Measurements from ENCODE around the gene DARS1. TPM values are rescaled to one million over a fixed set of nuclear protein-coding genes. Genes with fewer than 3 reads are reported as not detected.
"Not testable (repeated sequence)": the region's sequence is repeated elsewhere in the genome, so short reads cannot be mapped to it uniquely, and the experiment has no call there.

Gene DARS1
- total RNA-seq, 4 donors from 2014 or later: 27.1 to 127 (median 62.1) TPM

DNA sequence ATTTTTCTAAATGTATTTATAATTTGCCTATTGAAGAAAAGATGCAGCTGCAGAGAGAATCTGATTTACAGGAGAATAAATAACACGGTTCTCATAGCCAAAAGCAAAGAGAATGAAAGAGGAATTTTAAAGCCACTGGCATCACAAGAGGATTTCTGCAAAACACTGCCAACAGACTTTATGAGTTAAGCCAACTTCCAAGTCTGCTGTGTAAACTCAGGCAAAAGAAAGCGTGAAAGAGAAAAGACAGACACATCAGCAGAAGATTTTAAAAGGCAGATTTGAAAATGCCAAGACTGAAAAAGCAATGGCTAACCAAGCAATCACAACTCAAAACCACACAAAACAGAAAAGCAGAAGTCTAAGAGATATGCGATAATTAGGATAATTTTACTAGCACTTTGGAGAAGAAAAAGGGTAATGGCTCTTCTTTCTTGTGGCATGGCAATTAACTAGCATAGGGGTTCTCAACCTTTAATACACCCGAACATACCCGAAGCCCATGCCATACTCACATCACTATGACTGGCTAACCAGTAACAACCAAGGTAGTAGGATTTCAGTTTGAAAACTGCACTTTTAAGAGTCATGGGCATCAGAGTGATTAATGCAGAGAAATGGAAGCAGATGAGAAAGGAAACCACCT is 4.9 kb downstream of the DARS1 start:
- H3K4me1 ChIP-seq: no peaks in the 10 kb centered on the region
- H3K27ac ChIP-seq: no peak overlapping the region
- no peaks in the 10 kb centered on the region for H3K36me3 ChIP-seq

GRCh38 chr2:135975702-135976101 is 9.7 kb downstream of the DARS1 start:
- TF ChIP-seq POLR2A (IDR thresholded peaks at IDR 0.05): no peak
- TF ChIP-seq, protein P1, sequence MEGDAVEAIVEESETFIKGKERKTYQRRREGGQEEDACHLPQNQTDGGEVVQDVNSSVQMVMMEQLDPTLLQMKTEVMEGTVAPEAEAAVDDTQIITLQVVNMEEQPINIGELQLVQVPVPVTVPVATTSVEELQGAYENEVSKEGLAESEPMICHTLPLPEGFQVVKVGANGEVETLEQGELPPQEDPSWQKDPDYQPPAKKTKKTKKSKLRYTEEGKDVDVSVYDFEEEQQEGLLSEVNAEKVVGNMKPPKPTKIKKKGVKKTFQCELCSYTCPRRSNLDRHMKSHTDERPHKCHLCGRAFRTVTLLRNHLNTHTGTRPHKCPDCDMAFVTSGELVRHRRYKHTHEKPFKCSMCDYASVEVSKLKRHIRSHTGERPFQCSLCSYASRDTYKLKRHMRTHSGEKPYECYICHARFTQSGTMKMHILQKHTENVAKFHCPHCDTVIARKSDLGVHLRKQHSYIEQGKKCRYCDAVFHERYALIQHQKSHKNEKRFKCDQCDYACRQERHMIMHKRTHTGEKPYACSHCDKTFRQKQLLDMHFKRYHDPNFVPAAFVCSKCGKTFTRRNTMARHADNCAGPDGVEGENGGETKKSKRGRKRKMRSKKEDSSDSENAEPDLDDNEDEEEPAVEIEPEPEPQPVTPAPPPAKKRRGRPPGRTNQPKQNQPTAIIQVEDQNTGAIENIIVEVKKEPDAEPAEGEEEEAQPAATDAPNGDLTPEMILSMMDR (IDR thresholded peaks at IDR 0.05): no peak
- Histone ChIP-seq H3K4me1 (no peaks in the 10 kb centered on the region), H3K9me3 (no peaks in the 10 kb centered on the region), H3K27ac (no peak overlapping the region), H3K4me3 (no peak overlapping the region), H3K36me3 (no peaks in the 10 kb centered on the region), H3K27me3 (no peaks in the 10 kb centered on the region)
- intact Hi-C loops (cut with DNase I; ENCODE audit: low total_unique reads): no loop called here
- DNase-seq: no peak

More for the DNA sequence above, 4.9 kb downstream of the DARS1 start:
- intact Hi-C loops (cut with DNase I; ENCODE audit: low total_unique reads): no loop called here
- H3K27me3 ChIP-seq: no peaks in the 10 kb centered on the region
- no peaks in the 10 kb centered on the region for H3K9me3 ChIP-seq
- no peak for DNase-seq
- no peak overlapping the region for H3K4me3 ChIP-seq
- no peak for TF ChIP-seq POLR2A (IDR thresholded peaks at IDR 0.05)
- TF ChIP-seq, protein P1 (IDR thresholded peaks at IDR 0.05): no peak

DNA sequence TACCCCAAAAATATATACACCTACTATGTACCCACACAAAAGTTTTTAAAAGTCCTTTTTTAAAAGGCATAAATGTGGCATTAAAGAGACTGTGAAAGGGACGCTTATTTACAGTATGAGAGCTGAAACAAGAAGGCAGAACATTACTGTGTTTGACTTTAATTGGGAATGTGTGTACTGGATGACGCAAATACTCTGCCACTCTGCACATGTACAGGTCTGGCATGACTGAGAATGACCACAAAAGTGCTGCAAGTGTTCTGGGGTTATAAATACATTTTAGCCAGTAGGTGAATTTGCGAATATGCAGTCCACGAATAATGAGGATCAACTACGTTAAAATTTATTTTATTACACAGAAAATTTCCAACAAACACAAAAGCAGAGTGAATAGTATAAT is 11.4 kb downstream of the DARS1 start:
- H3K27me3 ChIP-seq: no peaks in the 10 kb centered on the region
- TF ChIP-seq, protein P1 (IDR thresholded peaks at IDR 0.05): no peak
- TF ChIP-seq POLR2A (IDR thresholded peaks at IDR 0.05): no peak
- no peak overlapping the region for H3K27ac ChIP-seq
- no peaks in the 10 kb centered on the region for H3K4me1 ChIP-seq
- H3K9me3 ChIP-seq: no peaks in the 10 kb centered on the region
- H3K36me3 ChIP-seq: no peaks in the 10 kb centered on the region
- intact Hi-C loops (cut with DNase I; ENCODE audit: low total_unique reads): no loop called here
- H3K4me3 ChIP-seq: no peak overlapping the region
- no peak for DNase-seq

DNA sequence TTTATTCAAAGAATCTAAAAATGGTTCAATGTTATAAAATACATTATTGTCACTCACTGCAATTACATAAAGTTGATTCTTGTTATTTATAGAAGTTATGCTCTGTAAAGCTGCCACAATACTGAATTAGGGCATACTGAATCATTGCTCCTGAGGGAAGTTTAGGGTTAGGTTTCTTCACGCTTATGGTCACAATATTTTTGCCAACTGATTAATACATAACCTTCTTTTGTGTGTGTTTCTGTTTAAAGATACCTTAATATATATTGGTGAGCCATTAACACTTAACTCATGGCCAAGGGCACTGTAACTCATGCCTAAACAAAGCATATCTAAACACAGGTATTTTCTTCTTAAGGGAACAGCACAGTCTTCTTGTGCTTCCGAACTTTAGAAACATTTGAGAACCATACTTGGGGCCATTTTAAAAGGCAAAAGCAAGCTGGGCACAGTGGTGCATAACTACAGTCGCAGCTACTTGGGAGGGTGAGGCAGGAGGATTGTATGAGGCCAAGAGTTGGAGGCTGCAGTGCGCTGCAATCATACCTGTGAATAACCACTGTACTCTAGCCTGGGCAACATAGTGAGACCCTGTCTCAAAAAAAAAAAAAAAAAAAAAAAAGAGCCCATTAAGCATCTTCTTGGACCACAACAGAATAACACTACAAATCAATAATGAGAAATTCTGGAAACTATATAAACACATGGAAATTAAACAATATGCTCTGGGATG is 15.6 kb downstream of the DARS1 start:
- H3K4me3 ChIP-seq: no peak overlapping the region
- intact Hi-C loops (cut with DNase I; ENCODE audit: low total_unique reads): no loop called here
- no peaks in the 10 kb centered on the region for H3K36me3 ChIP-seq
- H3K27ac ChIP-seq: no peak overlapping the region
- H3K9me3 ChIP-seq: no peaks in the 10 kb centered on the region
- H3K27me3 ChIP-seq: no peaks in the 10 kb centered on the region
- TF ChIP-seq, protein P1 (IDR thresholded peaks at IDR 0.05): no peak
- TF ChIP-seq POLR2A (IDR thresholded peaks at IDR 0.05): no peak
- DNase-seq: no peak
- no peaks in the 10 kb centered on the region for H3K4me1 ChIP-seq

DNA sequence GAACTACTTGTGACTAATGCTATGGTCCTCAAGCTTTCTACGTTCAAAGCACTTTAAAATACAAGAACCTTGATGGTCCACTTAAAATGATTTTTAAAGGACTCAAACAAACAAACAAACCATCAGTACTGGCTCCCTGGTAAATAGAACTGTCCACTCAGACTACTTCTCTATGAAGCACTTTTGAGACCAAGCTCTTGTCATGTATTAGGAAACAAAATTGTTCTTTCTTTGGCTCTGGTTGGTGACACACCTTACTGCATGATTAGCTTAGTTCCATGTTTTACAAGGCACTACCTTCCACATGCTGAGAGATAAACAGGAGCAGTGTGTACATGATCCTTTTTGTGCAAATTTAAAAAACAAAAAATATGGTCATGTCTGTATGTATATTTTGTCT is 19.7 kb downstream of the DARS1 start:
- Histone ChIP-seq H3K4me3 (no peak overlapping the region), H3K27ac (no peak overlapping the region)

DNA sequence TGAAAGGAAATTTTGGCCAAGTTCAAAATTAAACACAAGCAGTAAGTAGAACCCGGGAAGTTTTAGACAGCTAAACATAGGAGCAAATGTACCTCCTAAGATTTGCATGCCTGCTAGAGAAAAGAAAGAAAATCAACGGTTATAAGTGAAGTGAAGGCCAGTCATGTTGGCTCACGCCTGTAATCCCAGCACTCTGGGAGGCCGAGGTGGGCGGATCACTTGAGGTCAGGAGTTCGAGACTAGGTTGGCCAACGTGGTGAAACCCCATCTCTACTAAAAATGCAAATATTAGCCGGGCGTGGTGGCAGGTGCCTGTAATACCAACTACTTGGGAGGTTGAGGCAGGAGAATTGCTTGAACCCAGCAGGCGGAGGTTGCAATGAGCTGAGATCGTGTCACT is 21.0 kb downstream of the DARS1 start:
- H3K36me3 ChIP-seq; H3K27me3 ChIP-seq; H3K4me3 ChIP-seq; H3K27ac ChIP-seq; DNase-seq; H3K4me1 ChIP-seq; intact Hi-C loops (cut with DNase I; ENCODE audit: low total_unique reads); H3K9me3 ChIP-seq: not testable (repeated sequence)

More for the DNA sequence above, 19.7 kb downstream of the DARS1 start:
- no peak for TF ChIP-seq POLR2A (IDR thresholded peaks at IDR 0.05)
- TF ChIP-seq, protein P1 (IDR thresholded peaks at IDR 0.05): no peak
- intact Hi-C loops (cut with DNase I; ENCODE audit: low total_unique reads): no loop called here
- Histone ChIP-seq H3K4me1 (no peaks in the 10 kb centered on the region), H3K36me3 (no peaks in the 10 kb centered on the region), H3K9me3 (no peaks in the 10 kb centered on the region), H3K27me3 (no peaks in the 10 kb centered on the region)
- DNase-seq: no peak
